GM12865 (cell line): ENCODE results near the gene AMN.

ENCODE experiments used
- DNase-seq: peaks from one replicate; pipeline ENCODE4 v3.0.0; 2010; ENCODE audit warnings: low read depth
- H3K4me3 ChIP-seq: 2 replicates; pipeline ENCODE4 v1.5.1; 2011; ENCODE audit warnings: mild to moderate bottlenecking, low read depth, low read length, control low read depth
- TF ChIP-seq, protein P1 (sequence below): IDR thresholded peaks from 2 replicates; pipeline ENCODE4 v1.5.1; 2011; ENCODE audit warnings: low read length, control low read depth, low read depth, inconsistent platforms; ENCODE audit not compliant: insufficient read depth; ENCODE audit errors: missing control alignments

The AMN gene

DNA sequence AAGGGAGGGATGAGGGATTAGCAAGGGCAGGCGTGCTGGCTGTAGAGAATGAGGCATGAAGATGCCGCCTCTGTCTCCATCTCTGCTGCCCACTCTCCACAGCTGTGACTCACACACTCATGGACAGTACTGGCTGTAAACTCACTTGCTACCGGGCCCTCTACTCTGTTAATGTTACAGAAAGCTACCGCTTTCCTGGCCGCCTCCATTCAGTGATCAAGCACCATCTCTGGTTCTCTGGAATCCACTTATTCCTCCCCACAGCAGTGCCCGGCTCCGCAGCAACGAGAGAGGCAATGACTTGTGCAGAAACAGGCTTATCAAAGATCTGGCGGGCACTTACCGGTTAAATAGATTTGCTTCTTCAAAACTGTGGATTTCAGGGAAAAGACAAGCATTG is 34.8 kb downstream of the AMN start:
- no peak for DNase-seq
- TF ChIP-seq, protein P1, sequence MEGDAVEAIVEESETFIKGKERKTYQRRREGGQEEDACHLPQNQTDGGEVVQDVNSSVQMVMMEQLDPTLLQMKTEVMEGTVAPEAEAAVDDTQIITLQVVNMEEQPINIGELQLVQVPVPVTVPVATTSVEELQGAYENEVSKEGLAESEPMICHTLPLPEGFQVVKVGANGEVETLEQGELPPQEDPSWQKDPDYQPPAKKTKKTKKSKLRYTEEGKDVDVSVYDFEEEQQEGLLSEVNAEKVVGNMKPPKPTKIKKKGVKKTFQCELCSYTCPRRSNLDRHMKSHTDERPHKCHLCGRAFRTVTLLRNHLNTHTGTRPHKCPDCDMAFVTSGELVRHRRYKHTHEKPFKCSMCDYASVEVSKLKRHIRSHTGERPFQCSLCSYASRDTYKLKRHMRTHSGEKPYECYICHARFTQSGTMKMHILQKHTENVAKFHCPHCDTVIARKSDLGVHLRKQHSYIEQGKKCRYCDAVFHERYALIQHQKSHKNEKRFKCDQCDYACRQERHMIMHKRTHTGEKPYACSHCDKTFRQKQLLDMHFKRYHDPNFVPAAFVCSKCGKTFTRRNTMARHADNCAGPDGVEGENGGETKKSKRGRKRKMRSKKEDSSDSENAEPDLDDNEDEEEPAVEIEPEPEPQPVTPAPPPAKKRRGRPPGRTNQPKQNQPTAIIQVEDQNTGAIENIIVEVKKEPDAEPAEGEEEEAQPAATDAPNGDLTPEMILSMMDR, result no peak
- H3K4me3 ChIP-seq, result no peak overlapping the region

DNA sequence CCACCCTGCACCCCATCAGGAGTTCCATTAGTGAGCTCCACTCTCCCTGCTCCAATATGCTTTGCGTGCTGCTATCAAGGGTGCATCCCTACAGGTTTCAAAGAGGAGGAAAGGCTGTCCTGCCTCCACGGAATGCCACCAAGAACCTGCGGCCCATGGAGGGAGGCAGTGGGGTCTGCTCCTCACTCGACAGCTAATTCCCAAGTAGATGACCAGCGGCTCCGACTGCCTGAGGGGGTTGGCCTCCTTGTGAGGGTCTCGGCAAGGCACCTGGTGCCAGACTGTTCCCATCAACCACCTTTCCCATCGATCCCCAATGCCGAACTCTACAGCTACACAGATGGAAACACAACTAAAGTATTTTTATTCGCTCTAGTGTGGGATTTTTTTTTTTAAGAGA is 36.0 kb downstream of the AMN start:
- TF ChIP-seq, protein P1, result no peak
- DNase-seq, result no peak
- no peak overlapping the region for H3K4me3 ChIP-seq

DNA sequence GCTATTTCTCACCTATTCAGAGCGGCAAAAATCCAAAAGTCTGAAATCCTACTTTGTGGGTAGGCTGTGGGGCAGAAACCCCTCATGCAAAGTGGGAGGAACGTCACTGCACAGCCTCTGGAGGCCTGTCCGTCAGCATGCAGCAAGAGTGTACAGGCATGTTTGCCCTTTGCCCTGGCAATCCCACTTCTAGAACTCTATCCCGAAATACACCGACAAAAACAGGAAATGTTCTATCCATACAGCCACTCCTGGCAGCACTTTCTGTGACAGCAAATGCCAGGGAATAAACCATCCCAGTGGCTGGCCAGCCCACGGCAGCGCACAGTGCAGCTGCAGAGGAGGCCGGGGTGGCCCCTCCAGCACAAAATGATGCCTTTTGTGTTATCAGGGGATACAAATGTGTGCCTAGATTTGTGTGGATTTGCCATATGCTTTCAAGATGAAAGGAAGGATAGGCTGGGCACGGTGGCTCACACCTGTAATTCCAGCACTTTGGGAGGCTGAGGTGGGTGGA is 39.7 kb downstream of the AMN start:
- no peak overlapping the region for H3K4me3 ChIP-seq
- TF ChIP-seq, protein P1, result no peak
- DNase-seq, result no peak

DNA sequence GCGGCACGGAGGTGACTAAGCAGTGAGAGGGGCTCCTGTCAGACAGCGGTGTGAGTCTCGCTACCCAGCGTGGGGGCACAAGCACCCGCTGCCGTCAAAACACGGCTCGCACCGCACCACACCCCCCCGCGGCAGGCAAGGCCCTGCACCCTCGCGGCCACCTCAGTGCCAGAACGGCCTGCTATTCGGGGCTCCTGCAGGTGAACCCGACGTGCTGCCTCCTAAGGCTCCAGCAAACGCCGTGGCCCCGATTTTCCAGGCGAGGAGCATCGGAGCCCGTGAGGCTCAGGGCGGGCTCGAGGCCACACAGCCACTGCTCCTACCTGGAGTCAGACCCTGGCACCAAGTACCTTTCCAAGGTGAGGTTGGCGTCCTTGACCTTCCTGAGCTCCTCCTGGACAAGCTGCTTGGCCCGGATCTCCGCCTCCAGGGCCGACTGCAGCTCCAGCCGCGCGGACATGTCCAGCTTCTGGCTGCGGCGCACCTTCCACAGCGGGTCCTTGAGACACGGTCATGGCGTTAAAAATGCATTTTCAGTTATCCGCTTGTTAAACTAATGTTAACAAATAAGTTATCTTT is 41.8 kb downstream of the AMN start:
- H3K4me3 ChIP-seq, result no peak overlapping the region
- TF ChIP-seq, protein P1, result no peak

DNA sequence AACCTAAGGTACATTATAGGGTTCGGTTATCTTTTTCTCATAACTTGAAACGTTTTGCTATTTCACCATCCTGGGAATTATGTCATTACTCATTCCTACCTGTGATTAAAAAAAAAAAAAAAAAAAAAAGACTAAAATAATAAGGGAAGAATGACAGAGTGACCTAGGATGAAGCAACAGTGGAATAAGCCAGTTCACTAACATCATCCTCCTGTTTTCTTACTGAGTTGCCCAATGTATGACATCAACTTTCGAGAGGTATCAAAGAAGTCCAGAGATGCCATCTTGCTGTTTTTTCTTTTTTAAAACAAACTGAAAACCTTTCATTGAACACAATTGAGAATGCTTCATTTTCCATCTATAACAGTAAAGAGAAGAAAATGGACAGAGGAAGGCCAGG is 42.8 kb downstream of the AMN start:
- no peak overlapping the region for H3K4me3 ChIP-seq
- TF ChIP-seq, protein P1, result no peak
- no peak for DNase-seq

More for the DNA sequence above, 41.8 kb downstream of the AMN start:
- DNase-seq, result no peak

DNA sequence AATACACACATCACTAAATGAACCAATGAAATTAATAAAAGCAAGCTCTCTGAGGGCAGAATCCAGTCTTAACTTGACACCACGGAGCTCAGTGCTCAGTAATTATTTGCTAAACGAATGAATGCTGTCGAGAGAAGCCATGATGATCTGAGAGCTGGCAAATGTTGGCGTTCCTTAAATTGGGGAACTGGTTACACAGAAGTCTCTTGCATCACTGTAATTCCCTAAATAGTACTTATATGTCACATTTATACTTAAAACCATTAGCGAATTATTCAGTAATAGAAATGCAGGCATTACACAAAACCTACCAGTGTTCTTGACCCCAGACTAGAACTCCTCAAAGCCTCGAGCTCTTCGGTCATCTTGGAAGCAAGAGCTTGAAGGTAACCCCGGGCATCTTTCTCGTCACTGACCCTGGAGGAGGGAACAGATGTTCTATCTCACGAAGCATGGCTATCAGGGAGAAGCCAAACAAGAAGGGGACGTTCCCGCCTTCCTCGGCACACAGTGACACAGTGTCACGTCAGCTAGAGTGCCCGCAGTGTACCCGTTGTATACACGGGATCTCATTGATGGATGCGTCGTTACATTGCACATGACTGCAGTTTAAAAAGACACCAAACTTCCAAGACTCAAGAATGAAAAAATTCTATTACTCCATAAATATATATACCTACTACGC is 43.6 kb downstream of the AMN start:
- DNase-seq, result no peak
- H3K4me3 ChIP-seq, result no peak overlapping the region
- TF ChIP-seq, protein P1, result no peak
